Iris pigment epithelial cell (primary cell): ENCODE measurements around the gene CLHC1.
"Not testable (repeated sequence)": the region's sequence is repeated elsewhere in the genome, so short reads cannot be mapped to it uniquely, and the experiment has no call there.

Source experiments
- DNase-seq: peaks from one replicate; pipeline ENCODE4 v3.0.0-alpha.2; 2011; ENCODE audit warnings: low read depth

The CLHC1 gene

GRCh38 chr2:55232863-55233657, 967 bp upstream of the CLHC1 start:
- peak; percentile 51 for DNase-seq

DNA sequence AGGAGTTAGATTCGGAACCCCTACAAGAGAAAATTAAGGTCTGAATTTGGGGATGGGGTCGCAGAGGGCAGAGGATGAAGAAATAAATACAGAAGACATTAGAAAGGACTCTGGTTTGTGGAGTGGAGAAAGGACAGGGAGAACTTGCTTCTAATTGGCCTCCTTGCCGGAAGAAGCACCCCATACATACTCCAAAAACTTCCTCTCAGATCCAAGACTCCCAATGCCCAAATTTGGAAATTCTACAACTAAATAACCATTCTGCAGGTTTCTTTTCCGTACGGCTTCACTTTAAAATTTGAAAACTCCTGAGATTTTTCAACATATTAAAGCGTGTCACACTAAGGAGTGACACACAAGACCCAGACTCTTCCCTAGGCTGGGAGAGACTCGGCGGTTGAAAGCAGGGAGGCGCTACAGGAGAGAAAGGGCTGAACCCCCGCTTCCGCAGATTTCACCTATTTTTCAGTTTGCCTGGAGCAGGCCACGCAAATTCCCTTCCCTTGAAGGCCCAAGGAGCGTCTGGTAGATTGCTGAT, 478 bp downstream of the CLHC1 start:
- peak; percentile 28 for DNase-seq

- no peak for DNase-seq
Observed at GRCh38 chr2:55230551-55230950, 1.5 kb downstream of the CLHC1 start.

DNA sequence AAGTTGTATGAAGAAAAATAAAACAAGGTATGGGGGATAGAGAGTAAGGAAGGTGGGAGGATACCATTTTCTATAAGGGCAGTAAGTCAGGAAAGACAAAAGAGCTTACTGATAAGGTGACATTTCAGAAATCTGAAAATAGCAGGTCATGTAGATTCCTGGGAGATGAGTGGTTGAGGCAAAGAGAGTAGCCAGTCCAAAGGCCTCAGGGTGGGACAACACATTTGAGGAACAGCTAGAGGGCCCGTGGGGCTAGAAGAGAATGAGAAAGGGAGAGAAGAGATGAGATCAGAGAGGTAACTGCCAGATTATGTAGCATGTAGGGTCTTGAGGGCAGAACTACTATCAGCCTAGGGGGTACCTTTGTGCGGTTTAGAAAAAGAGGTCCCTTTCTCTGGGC, 2.9 kb downstream of the CLHC1 start:
- no peak for DNase-seq

GRCh38 chr2:55228226-55228563, 3.9 kb downstream of the CLHC1 start:
- no peak for DNase-seq

DNA sequence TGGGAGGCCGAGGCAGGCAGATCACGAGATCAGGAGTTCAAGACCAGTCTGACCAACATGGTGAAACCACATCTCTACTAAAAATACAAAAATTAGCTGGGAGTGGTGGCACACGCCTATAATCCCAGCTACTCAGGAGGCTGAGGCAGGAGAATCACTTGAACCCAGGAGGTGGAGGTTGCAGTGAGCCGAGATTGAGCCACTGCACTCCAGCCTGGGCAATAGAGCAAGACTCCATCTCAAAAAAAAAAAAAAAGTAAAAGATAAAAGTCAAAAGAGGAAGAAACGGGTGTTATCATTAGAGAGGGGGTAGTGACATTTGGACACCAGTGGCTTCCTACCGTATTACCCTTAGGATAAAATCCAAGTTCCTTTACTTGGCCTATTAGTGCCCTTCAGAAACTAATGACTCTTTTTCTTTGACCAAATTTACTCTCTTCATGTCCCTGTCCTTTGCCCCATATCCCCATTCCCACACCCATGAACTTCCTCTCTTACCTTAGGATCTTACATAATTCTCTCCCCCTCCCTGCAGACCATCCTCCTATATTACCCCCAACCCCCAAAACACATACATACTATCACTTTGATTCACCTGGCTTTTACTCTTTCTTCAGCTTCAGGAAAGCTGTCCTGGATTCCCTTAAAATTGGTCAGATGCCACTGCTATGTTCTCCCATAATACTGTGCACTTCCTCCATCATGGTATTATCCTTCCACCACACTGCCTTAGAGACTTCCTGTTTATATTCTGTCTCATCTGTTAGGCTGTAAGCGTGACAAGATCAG, 4.5 kb downstream of the CLHC1 start:
- DNase-seq = peak; percentile 72

DNA sequence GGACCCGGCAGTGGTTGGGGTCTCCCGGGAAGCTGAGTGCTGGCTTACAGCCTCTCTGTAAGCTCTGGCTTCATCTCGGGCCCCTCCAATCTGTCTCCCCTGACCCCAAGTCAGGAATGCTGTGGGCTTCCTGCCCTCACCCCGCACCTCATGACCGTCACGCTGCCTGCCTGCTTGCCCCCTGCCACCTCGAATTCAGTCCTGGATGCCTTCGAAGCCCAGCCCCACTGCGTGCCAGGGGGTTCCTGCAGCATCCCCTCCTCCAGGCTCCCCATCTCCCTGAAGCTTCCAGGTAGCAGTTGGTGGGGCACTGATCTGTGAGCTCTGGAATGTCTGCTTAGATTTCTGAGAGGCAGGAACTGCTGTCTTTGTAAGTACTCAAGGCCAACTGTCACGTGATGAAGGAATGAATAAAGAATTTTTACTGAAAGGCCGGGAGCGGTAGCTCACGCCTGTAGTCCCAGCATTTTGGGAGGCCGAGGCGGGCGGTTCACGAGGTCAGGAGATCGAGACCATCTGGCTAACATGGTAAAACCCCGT, 6.5 kb downstream of the CLHC1 start:
- peak; percentile 22 for DNase-seq

- DNase-seq = no peak
Observed at GRCh38 chr2:55224761-55225261, 7.3 kb downstream of the CLHC1 start.

- DNase-seq = no peak
Observed at GRCh38 chr2:55223958-55224760, 7.9 kb downstream of the CLHC1 start.

- DNase-seq = no peak
Observed at GRCh38 chr2:55213822-55214221, 18.3 kb downstream of the CLHC1 start.

DNA sequence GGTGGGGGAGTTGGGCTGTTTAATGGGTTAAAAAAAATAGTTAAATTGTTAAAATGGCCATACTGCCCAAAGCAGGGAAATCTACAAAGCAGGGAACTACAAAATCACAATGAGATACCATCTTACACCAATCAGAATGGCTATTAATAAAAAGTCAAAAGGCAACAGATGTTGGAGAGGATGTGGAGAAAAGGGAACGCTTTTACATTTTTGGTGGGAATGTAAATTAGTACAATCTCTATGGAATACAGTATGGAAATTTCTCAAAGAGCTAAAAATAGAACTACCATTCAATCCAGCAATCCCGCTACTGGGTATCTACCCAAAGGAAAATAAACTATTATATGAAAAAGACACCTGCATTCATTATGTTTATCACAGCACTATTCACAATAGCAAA, 27.1 kb downstream of the CLHC1 start:
- no peak for DNase-seq

DNA sequence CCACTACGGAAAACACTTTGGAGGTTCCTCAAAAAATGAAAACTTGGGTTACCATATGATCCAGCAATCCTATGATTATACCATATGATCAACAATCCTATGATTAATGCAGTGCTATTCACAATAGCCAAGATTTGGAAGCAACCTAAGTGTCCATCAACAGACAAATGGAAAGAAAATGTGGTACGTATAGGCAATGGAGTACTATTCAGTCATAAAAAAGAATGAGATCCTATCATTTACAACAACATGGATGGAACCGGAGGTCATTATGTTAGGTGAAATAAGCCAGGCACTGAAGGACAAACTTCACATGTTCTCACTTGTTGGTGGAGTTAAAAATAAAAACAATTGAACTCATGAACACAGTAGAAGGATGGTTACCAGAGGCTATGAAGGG, 27.6 kb downstream of the CLHC1 start:
- DNase-seq = no peak

- DNase-seq = no peak
Observed at GRCh38 chr2:55200416-55200815, 31.7 kb downstream of the CLHC1 start.

GRCh38 chr2:55196526-55196925, 35.6 kb downstream of the CLHC1 start:
- no peak for DNase-seq

GRCh38 chr2:55191888-55192287, 40.2 kb downstream of the CLHC1 start:
- not testable (repeated sequence) for DNase-seq

GRCh38 chr2:55186837-55187236, 45.3 kb downstream of the CLHC1 start:
- DNase-seq = not testable (repeated sequence)

DNA sequence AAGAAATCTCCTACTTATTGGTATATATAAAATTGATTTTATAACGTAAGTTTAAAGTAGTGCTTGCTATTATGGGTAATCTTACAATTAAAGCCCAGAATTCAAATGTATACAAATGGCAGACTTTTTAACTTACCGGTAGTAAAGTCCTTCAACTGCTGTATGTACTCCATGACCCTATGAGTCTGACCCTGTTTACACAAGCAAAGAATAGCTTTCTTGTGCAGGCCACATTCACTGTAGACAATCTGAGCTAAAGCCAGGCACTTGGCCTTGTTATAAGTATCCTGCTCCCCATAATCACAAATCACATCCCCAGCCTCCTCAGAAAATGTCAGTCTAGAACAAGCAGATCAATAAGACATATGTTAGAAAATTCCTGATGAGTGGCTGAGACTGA, 51.7 kb downstream of the CLHC1 start:
- DNase-seq = no peak

- DNase-seq = no peak
Observed at GRCh38 chr2:55176094-55176415, 56.0 kb downstream of the CLHC1 start.

DNA sequence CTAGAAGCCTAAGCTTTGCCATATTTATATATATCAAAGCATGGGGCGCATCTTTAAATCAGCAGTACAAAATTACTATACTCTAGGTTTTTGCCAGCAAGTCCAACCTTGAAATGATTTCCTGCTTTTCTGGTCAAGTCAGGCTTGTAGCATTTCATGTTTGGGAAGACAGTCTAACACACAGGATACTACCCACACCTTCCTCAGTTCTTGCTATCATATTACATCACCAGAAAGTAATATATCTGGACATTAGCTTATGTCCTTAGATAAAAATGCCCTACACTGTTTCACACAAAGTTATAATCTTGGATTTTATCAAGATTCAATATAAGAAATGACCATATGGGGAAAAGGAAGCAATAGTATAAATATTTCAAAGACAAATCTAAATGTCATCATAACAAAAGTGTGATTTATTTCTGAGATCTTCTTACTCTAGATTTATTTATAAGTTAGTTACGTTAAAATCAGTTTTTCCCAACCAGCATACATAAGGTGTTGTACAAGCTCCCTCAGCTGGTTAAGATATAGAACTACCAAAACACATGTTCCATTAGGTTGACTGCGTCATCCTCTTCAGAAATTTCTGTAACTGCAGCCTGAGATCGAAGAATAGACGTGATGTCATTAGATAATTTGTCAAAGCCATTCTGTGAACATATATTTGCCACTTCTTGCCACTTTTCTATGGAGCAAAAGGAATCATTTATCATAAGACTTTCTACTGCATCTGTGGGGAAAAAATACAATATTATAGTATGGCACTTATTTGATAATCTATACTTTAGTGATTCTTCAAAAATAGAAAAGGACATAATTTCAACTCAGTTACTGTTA, 56.6 kb downstream of the CLHC1 start:
- DNase-seq = peak; percentile 83

GRCh38 chr2:55173438-55174054, 58.5 kb downstream of the CLHC1 start:
- DNase-seq = no peak

GRCh38 chr2:55169915-55170314, 62.2 kb downstream of the CLHC1 start:
- DNase-seq = no peak
